ENCODE measurements around the gene GRIN3B.

GRCh38 chr19:955803-956765 is 44.1 kb upstream of the GRIN3B start:
- TF ChIP-seq EZH2 (IDR thresholded peaks at IDR 0.05; ENCODE audit: low read depth), result no peak
- no peak for TF ChIP-seq CTCF (conservative IDR thresholded peaks at IDR 0.05)

Data from PC-9 (cell line).